ENCODE results near the gene FSHR.

- TF ChIP-seq POLR2AphosphoS5 (IDR thresholded peaks at IDR 0.05; ENCODE audit: borderline replicate concordance, low read depth, low read length) (no peak), EZH2 (IDR thresholded peaks at IDR 0.05) (no peak)
Observed at GRCh38 chr2:49162151-49162550, 7.8 kb upstream of the FSHR start.

All from SK-N-MC (cell line).